HepG2 (cell line): ENCODE measurements around the gene SIAH2. TPM values are rescaled to one million over a fixed set of nuclear protein-coding genes. Genes with fewer than 3 reads are reported as not detected.

Experiments used
- ADNP ChIP-seq: sonication (generic); formaldehyde crosslinking; IDR thresholded peaks from 2 replicates; pipeline ENCODE4 v1.4.0; 2020; ENCODE audit warnings: missing genetic modification reagents
- ATF1 ChIP-seq: IDR thresholded peaks from 2 replicates; pipeline ENCODE4 v1.6.1; 2016; ENCODE audit warnings: mild to moderate bottlenecking, control low read depth
- CCDC6 ChIP-seq: sonication (generic); formaldehyde crosslinking; IDR thresholded peaks from 2 replicates; pipeline ENCODE4 v1.8.1; 2022; ENCODE audit warnings: mild to moderate bottlenecking, missing genetic modification reagents, moderate library complexity
- GABPA ChIP-seq, 2 experiments: IDR thresholded peaks; 2 replicates each; pipeline ENCODE4 v1.6.1; 2011 to 2016; ENCODE audit warnings: low read depth in 2 of 2, low read length in 1 of 2, missing biosample characterization in 1 of 2, missing genetic modification characterization in 1 of 2
- GMEB1 ChIP-seq: sonication (generic); formaldehyde crosslinking; IDR thresholded peaks from 2 replicates; pipeline ENCODE4 v1.5.1; 2020; ENCODE audit warnings: missing genetic modification reagents, mild to moderate bottlenecking, borderline replicate concordance
- GPBP1L1 ChIP-seq: sonication (generic); formaldehyde crosslinking; IDR thresholded peaks from 2 replicates; pipeline ENCODE4 v1.5.0; 2020; ENCODE audit warnings: mild to moderate bottlenecking, missing genetic modification reagents
- ISL2 ChIP-seq: sonication (generic); formaldehyde crosslinking; IDR thresholded peaks from 2 replicates; pipeline ENCODE4 v1.5.0; 2020; ENCODE audit warnings: missing genetic modification reagents
- KDM6A ChIP-seq: IDR thresholded peaks from 2 replicates; pipeline ENCODE4 v1.6.1; 2016; ENCODE audit warnings: low read depth
- MTF2 ChIP-seq: sonication (generic); formaldehyde crosslinking; IDR thresholded peaks from 2 replicates; pipeline ENCODE4 v1.5.0; 2020; ENCODE audit warnings: missing genetic modification reagents, borderline replicate concordance
- MYPOP ChIP-seq: sonication (generic); formaldehyde crosslinking; IDR thresholded peaks from 2 replicates; pipeline ENCODE4 v1.8.1; 2023; ENCODE audit warnings: mild to moderate bottlenecking, moderate library complexity, missing genetic modification reagents
- RORA ChIP-seq: sonication (generic); formaldehyde crosslinking; IDR thresholded peaks from 2 replicates; pipeline ENCODE4 v1.5.0; 2020; ENCODE audit warnings: mild to moderate bottlenecking, missing genetic modification reagents, moderate library complexity
- TBL1XR1 ChIP-seq: fragments of 150-350 bp; IDR thresholded peaks from 2 replicates; pipeline ENCODE4 v1.6.1; 2014; ENCODE audit warnings: borderline replicate concordance, low read length; ENCODE audit not compliant: partially characterized antibody
- ZBTB38 ChIP-seq: sonication (generic); formaldehyde crosslinking; IDR thresholded peaks from 2 replicates; pipeline ENCODE4 v1.5.1; 2020; ENCODE audit warnings: mild to moderate bottlenecking, missing genetic modification reagents
- ZFX ChIP-seq: sonication (generic); formaldehyde crosslinking; IDR thresholded peaks from 2 replicates; pipeline ENCODE4 v1.4.0; 2020; ENCODE audit warnings: mild to moderate bottlenecking, low read depth, missing genetic modification reagents, moderate library complexity
- ZMYM4 ChIP-seq: sonication (generic); formaldehyde crosslinking; IDR thresholded peaks from 2 replicates; pipeline ENCODE4 v1.8.1; 2023; ENCODE audit warnings: mild to moderate bottlenecking, missing genetic modification reagents
- ZNF124 ChIP-seq: sonication (generic); formaldehyde crosslinking; IDR thresholded peaks from 2 replicates; pipeline ENCODE4 v1.4.0; 2020; ENCODE audit warnings: missing genetic modification reagents
- ZNF331 ChIP-seq: sonication (generic); formaldehyde crosslinking; IDR thresholded peaks from 2 replicates; pipeline ENCODE4 v1.4.0; 2020; ENCODE audit warnings: missing genetic modification reagents
- ZNF746 ChIP-seq: sonication (generic); formaldehyde crosslinking; IDR thresholded peaks from 2 replicates; pipeline ENCODE4 v1.8.0; 2022; ENCODE audit warnings: mild to moderate bottlenecking, missing genetic modification reagents
- ZNF781 ChIP-seq: sonication (generic); formaldehyde crosslinking; IDR thresholded peaks from 2 replicates; pipeline ENCODE4 v1.5.1; 2020; ENCODE audit warnings: borderline replicate concordance, mild to moderate bottlenecking, missing genetic modification reagents; ENCODE audit errors: not compliant biosample characterization
- ZSCAN9 ChIP-seq: IDR thresholded peaks from 2 replicates; pipeline ENCODE4 v1.6.1; 2016; ENCODE audit warnings: borderline replicate concordance
- polyA plus RNA-seq, 8 experiments: library from polyadenylated mRNA; depleted of rRNA in 3 of 8; stranded (reverse) in 7 of 8; unstranded in 1 of 8; fragments of >200 nt; fragmentation: Illumina TruSeq in 4 of 8; extraction: Trizol in 4 of 8; gene quantifications; 2 replicates each; pipeline versions ENCODE4 v1.2.1 to v1.2.3, GENCODE V29; 2011 to 2016; ENCODE audit warnings: low read depth in 4 of 8, missing spikeins in 1 of 8, mixed read lengths in 1 of 8; ENCODE audit not compliant: insufficient read depth in 1 of 8
- total RNA-seq, 5 experiments: library from RNA; depleted of rRNA; stranded (reverse); fragments of >200 nt; fragmentation: Illumina TruSeq; extraction: Trizol; gene quantifications; 2 replicates each; pipeline ENCODE4 v1.2.3, GENCODE V29; 2016; ENCODE audit warnings: low read depth in 1 of 5
- TF ChIP-seq, protein P1 (sequence below): IDR thresholded peaks from 2 replicates; pipeline ENCODE4 v1.6.1; 2016
- TF ChIP-seq, protein P2 (sequence below): IDR thresholded peaks from 2 replicates; pipeline ENCODE4 v1.6.1; 2016; ENCODE audit warnings: missing biosample characterization, missing genetic modification reagents, low read depth
- TF ChIP-seq, protein P3 (sequence below): sonication (generic); formaldehyde crosslinking; conservative IDR thresholded peaks from 2 replicates; pipeline ENCODE4 v1.4.0; 2020; ENCODE audit warnings: missing genetic modification reagents

SIAH2 gene
- total and polyA plus RNA-seq, 2 of the 13 experiments (the other 11 are each of a cell fraction or from before 2014, with no cell fraction given) = 71.8 to 117 TPM

DNA sequence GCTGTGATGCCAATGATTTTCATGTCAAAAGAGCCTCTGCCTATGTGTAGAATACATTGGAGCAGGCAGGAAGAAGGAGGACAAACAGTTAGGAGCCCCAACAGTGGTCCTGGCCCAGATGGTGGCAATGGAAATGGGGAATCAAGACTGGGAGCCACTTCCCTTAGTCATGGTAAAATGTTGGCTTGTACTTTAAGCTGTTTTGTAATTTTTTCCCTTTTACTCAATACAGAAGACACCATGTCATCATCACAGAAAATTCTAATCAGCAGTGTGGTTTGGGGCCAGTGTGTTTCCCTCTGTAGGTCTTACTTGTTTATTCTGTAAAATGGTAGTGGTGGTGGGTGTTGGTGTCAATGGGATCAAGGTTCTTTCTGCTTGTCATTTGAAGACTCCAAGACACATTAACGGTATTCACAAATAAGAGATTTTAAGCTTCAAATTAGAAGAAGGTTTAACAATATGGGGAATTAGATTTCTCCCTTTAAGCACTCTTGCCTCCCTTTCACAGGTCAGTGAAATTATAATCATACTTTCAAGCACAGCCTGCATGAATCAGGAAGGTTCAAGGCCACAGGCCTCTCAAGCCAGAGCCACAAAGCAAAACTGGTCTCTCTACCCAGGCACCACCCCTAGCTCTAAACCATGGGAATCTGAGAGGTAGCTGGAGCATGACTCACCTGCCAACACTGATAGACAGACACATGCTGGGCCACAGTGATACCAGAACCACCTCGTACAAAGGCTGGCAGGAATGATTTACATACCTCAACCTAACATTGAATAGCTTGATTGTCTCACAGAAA, 24.9 kb downstream of the SIAH2 start (continued):
- TF ChIP-seq ADNP (CRISPR knock-in tag) = no peak
- TF ChIP-seq ZFX (CRISPR knock-in tag) = peak; percentile 46; the same call in 1 of the 2 replicates
- TF ChIP-seq CCDC6 (CRISPR knock-in tag) = no peak
- TF ChIP-seq, protein P1, sequence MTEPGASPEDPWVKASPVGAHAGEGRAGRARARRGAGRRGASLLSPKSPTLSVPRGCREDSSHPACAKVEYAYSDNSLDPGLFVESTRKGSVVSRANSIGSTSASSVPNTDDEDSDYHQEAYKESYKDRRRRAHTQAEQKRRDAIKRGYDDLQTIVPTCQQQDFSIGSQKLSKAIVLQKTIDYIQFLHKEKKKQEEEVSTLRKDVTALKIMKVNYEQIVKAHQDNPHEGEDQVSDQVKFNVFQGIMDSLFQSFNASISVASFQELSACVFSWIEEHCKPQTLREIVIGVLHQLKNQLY (CRISPR knock-in tag) = peak; percentile 19; the same call in 1 of the 2 replicates
- no peak for TF ChIP-seq GABPA (IDR thresholded peaks at IDR 0.05; ENCODE audit: low read depth, low read length)
- TF ChIP-seq GABPA (CRISPR knock-in tag; IDR thresholded peaks at IDR 0.05; ENCODE audit: low read depth) = no peak
- no peak for TF ChIP-seq MYPOP (CRISPR knock-in tag)
- no peak for TF ChIP-seq ISL2
- TF ChIP-seq GMEB1 (CRISPR knock-in tag) = no peak
- no peak for TF ChIP-seq ZBTB38 (CRISPR knock-in tag)
- TF ChIP-seq ZNF331 (CRISPR knock-in tag) = 0 out of 2 replicates have a peak, but pooled peaks have one; percentile 49
- TF ChIP-seq ZMYM4 (CRISPR knock-in tag) = no peak
- no peak for TF ChIP-seq GPBP1L1
- TF ChIP-seq MTF2 = no peak
- TF ChIP-seq, protein P2, sequence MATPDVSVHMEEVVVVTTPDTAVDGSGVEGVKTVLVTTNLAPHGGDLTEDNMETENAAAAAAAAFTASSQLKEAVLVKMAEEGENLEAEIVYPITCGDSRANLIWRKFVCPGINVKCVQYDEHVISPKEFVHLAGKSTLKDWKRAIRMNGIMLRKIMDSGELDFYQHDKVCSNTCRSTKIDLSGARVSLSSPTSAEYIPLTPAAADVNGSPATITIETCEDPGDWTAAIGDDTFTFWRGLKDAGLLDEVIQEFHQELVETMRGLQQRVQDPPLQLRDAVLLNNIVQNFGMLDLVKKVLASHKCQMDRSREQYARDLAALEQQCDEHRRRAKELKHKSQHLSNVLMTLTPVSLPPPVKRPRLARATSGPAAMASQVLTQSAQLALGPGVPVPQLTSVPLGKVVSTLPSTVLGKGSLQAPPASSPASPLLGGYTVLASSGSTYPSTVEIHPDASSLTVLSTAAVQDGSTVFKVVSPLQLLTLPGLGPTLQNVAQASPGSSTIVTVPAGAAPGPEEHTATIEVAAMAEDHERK = no peak
- no peak for TF ChIP-seq ZSCAN9 (CRISPR knock-in tag)
- TF ChIP-seq ATF1 (CRISPR knock-in tag) = no peak
- no peak for TF ChIP-seq TBL1XR1
- 0 out of 2 replicates have a peak, but pooled peaks have one; percentile 11 for TF ChIP-seq KDM6A (CRISPR knock-in tag)
- no peak for TF ChIP-seq RORA (CRISPR knock-in tag)
- no peak for TF ChIP-seq ZNF124 (CRISPR knock-in tag)
- TF ChIP-seq ZNF781 = no peak
- TF ChIP-seq, protein P3, sequence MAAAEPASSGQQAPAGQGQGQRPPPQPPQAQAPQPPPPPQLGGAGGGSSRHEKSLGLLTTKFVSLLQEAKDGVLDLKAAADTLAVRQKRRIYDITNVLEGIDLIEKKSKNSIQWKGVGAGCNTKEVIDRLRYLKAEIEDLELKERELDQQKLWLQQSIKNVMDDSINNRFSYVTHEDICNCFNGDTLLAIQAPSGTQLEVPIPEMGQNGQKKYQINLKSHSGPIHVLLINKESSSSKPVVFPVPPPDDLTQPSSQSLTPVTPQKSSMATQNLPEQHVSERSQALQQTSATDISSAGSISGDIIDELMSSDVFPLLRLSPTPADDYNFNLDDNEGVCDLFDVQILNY (CRISPR knock-in tag) = no peak
- no peak for TF ChIP-seq ZNF746 (CRISPR knock-in tag)
